GM18505 (cell line): Measurements from ENCODE around the gene GTPBP1.

ENCODE experiments used
- ATAC-seq: cut with Tn5 transposase; IDR thresholded peaks from one replicate; pipeline ENCODE4 v1.9.1; 2021; ENCODE audit not compliant: unreplicated experiment
- POLR2A ChIP-seq: IDR thresholded peaks from 4 replicates; pipeline ENCODE4 v1.6.1; 2011; ENCODE audit warnings: borderline replicate concordance; ENCODE audit not compliant: insufficient read depth, insufficient read length; ENCODE audit errors: extremely low read depth

Gene GTPBP1

DNA sequence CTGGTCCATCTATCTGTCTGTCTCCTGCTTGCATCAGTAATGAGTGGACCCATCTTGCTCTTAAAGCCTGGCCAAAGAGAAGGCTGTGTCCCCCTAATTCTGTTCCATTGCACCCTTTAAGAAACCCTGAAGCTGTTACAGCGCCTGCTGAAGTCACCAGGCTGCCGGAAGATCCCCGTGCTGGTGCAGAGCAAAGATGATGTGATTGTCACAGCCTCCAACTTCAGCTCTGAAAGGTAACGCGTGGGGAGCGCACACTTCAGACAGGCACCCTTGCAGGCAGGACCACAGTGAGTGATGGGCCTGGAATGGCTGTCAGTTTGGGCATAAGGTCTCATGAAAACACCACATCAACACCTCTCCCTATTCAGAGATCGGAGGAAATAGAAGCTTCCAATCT is 18.4 kb downstream of the GTPBP1 start:
- no peak for TF ChIP-seq POLR2A

DNA sequence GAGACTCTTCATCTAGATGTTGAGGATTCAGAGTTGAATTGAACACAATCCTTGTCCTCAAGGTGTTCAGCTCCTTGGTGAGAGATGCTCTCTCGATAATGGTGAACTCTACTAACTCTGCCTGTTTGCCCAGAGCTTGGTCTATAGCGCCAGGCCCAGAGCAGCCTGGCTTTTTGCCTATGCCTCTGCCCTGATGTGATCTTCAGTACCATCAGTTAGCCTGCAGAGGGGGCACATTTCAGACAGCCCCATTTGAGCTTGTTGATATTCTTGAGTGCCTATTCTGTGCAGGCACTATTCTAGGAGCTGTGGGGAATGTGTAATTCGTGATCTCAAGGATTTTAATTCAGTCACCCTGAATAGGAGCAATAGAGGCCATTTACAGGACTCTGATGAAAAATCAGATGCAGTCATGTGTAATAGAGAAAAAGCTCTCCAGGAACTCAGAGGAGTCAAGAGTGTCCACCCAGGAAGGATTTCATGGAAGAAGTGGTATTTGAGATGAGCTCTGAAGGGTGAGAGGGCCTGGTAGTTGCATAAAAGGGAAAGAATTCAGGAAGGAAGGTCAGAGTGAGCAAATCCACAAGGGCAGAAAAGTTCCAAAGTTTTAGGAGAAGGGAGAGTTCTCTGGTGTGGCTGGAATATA is 19.3 kb downstream of the GTPBP1 start:
- ATAC-seq, result no peak
- no peak for TF ChIP-seq POLR2A

More for the DNA sequence above, 18.4 kb downstream of the GTPBP1 start:
- ATAC-seq, result no peak

DNA sequence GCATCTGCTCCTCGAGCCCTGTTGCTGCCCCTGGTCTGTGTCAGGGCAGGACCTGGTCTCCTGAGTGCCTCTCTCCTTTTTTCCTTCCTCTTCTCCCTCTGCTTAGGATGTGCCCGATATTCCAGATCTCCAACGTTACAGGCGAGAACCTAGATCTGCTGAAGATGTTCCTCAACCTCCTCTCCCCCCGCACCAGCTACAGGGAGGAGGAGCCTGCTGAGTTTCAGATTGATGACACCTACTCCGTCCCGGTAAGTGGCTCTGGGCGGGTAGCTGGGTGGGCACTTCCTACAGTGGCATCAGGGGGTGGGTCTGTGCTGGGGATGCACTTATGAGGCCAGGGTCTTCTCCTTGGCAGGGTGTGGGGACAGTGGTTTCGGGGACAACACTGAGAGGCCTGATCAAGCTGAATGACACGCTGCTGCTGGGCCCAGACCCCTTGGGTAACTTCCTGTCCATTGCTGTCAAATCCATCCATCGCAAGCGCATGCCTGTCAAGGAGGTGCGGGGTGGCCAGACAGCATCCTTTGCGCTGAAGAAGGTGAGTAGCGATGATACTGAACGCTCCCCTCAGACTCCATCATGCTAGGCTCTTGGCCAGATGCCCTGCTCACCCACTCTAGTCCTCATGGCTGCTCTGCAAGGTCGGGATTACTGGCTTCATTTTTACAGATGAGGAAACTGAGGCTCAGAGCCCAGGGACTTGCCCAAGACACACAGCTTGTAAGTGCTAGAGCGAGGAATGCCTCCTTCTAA is 20.3 kb downstream of the GTPBP1 start:
- no peak for TF ChIP-seq POLR2A
- no peak for ATAC-seq

DNA sequence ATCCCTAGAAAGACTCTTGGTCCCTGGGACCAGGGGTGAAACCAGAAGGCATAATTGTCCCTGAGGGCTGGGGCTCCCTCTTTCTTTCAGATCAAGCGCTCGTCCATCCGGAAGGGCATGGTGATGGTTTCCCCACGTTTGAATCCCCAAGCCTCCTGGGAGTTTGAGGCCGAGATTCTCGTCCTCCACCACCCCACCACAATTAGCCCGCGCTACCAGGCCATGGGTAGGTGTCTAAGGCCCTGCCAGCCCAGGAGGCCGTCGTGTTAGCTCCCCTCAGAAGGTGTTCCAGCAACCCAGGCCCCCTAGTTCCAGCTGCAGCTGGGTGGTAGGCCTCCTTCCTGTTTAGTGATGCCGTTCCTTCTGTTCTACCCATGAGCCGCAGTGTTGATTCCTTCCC is 21.4 kb downstream of the GTPBP1 start:
- no peak for TF ChIP-seq POLR2A
- no peak for ATAC-seq

DNA sequence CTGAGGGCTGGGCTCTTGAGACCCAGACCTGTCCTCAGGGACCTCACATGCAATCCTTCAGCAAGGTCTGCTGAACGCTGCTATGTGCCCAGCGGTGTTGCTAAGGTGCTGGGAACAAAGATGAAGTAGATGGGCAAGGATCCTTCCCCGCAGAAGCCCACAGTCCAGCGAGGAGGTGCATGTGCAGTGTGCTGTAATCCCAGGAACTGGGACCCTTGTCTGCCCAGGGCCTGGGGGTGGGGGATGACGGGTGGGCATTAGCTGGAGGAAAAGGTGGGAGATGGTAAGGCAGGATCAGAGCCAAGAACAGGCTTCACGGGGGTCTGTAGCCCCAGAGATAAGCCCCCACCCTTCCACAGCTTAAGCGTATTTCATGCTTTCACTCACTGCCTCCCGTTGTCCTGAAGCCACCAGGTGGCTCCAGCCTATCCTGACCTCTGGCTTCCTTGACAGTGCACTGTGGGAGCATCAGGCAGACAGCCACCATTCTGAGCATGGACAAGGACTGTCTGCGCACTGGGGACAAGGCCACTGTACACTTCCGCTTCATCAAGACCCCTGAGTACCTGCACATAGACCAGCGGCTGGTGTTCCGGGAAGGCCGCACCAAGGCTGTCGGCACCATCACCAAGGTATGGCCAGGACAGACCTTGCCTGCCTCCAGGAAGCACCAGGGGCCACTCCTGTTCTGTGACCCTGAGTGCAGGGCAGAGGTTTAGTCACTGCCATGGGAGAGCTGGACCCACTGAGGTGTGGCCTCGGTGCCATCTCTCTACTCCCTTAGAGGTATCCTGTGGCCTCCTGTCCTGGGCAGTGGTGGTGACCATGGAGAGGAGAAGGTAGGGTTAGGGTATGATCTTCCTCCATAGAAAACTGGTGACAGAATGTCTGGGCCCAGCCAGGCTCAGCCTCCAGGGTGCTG is 22.0 kb downstream of the GTPBP1 start:
- TF ChIP-seq POLR2A, result no peak
- ATAC-seq, result no peak

DNA sequence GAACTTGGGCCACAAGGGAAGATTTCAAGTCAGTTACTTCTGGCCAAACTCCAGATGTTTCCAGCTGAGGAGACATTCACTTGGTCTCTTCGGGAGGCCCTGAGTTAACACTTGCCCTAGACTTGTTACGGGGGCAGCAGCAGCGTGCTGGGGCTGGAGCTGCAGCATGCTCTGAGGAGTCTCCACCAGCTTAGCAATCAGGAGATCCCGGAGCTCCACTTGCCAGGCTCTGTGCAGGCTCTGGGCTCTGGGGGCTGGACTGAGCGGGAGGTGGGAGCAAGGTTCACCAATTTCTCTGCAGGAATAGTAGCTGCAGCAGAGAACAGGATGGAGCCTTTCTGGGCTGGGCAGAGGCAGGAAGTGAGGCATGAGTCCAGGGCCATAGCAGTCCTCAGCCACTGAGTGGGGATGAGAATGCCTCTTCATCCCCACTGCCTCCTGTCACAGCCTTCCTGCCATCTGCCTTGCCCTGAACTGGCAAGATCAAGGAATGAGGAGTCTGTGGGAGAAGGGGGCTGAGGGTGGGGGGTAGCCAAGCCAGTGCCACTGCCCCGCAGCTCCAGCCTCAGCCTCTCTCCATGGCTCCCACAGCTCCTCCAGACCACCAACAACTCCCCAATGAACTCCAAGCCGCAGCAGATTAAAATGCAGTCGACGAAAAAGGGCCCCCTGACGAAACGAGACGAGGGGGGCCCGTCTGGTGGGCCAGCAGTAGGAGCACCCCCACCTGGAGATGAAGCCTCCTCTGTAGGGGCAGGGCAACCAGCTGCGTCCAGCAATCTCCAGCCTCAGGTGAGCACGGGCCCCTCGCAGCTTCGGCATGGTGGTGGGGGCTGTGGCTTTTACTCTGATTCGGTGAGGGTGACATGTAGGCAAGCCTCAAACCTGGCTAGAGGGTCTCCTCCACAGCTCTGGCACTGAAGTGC is 23.4 kb downstream of the GTPBP1 start:
- no peak for TF ChIP-seq POLR2A
- no peak for ATAC-seq

- TF ChIP-seq POLR2A, result no peak
- no peak for ATAC-seq
Measured at GRCh38 chr22:38729946-38730345, 24.2 kb downstream of the GTPBP1 start.

DNA sequence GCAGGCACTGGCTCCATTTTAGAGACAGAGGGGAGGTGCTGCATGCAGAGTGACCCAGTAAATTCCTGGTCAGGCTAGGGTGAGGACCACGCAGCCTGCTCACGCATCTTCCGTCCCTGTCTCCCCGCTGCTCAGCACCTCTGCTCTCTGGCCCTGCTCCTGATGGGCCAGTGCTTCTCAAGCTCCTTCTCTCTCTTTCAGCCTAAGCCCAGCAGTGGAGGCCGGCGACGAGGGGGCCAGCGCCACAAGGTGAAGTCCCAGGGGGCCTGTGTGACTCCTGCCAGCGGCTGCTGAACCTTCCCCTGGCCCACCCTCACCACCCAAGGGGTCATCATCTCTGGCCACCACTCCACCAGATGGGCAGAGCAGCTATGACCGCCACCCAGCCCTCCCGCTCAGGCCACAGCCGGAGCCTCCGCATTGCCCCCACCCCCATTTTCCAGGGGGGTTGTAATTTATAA is 24.7 kb downstream of the GTPBP1 start:
- no peak for ATAC-seq
- TF ChIP-seq POLR2A, result no peak

- no peak for ATAC-seq
- TF ChIP-seq POLR2A, result no peak
Measured at GRCh38 chr22:38731703-38732161, 26.0 kb downstream of the GTPBP1 start.

DNA sequence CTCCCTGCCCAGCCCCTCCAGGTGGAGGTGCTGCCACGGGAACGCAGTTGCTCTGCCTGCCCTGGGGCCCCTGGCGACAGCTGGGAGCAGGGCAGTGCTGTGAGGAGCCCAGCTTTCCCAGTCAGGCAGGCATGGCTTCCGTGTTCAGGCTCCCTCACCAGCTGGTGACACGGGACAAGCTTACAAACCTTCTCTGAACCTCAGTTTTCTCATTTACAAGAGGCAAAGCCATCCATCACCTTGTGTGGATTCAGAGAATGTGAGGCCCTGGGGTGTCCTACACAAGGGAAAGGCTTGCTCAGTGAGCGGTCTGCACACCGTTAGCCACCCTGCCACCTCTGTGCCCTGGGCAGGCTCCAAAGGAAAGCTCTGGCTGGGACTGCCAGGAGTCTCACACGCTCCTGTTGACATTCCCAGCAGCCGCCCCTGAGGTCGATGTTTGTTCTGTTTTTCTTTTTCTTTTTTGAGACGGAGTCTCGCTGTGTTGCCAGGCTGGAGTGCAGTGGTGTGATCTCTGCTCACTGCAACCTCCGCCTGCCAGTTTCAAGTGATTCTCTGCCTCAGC is 26.6 kb downstream of the GTPBP1 start:
- no peak for TF ChIP-seq POLR2A
- ATAC-seq, result no peak

DNA sequence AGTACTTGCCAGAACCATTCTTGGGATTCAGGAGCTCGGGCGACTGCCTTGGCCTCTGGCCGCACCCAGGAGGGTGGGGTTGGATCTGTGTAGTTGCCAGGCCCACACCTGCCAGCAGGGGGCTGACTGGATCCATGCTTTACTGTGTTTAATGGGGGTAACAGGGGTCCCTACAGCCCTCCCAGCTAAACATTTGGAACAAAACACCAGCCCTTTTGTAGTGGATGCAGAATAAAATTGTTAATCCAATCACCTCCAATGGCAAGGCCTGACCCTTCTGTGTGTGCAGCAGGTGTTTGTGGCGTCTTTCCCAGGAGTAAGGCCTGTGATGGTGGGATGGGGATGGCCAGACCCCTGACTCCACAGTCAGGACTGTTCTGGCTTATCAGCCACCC is 27.6 kb downstream of the GTPBP1 start:
- ATAC-seq, result no peak
- no peak for TF ChIP-seq POLR2A
